NOMO-1 treated with dmso at 0.1 percent for 144 hours (cell line): ENCODE results near the gene DGKQ.
A peak's percentile ranks its signal among the peaks of the same experiment; 100 is the strongest.
"Not testable (repeated sequence)": the region's sequence is repeated elsewhere in the genome, so short reads cannot be mapped to it uniquely, and the experiment has no call there.

Experiments used
- DNase-seq: peaks from one replicate; lab custom pipeline; 2025; ENCODE audit not compliant: unreplicated experiment; lab: John Stamatoyannopoulos, UW

Gene DGKQ

DNA sequence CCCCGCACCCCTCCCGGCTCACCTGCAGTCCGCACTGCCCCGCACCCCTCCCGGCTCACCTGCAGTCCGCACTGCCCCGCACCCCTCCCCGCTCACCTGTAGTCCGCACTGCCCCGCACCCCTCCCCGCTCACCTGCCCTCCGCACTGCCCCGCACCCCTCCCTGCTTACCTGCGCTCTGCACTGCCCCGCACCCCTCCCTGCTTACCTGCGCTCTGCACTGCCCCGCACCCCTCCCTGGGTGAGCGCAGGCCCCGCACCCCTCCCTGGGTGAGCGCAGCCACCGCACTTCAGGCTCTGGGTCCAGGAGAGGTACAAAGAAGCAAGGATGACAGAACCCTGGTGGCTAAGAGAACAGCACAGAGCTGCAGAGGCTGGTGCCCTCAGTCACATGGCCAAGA, 45.8 kb downstream of the DGKQ start:
- DNase-seq: not testable (repeated sequence)

GRCh38 chr4:926538-926937, 46.8 kb downstream of the DGKQ start:
- DNase-seq: no peak

GRCh38 chr4:925771-926500, 47.4 kb downstream of the DGKQ start:
- DNase-seq: no peak

DNA sequence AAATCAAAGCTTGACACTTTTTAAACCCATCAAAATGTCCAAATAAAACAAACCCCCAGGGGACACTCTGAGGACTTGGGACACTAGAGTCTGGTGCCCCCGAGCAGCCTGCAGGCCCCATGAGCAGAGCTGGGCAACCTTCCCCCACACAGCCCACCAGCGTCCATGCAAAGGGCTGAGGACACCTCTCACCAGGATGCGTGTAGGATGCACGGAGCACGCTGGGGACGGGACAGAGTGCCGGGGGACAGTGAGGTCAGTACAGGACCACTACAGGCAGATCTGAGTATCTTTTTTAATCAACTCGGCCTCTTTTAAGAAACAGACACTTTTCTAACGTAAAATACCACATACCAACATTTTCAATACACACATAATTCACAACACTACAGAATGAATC, 48.2 kb downstream of the DGKQ start:
- DNase-seq: no peak

- no peak for DNase-seq
These were observed 49.0 kb downstream of the DGKQ start for GRCh38 chr4:924107-925096.

- no peak for DNase-seq
These were observed 51.5 kb downstream of the DGKQ start for GRCh38 chr4:921830-922331.

GRCh38 chr4:919004-919680, 54.2 kb downstream of the DGKQ start:
- not testable (repeated sequence) for DNase-seq

- not testable (repeated sequence) for DNase-seq
These were observed 54.8 kb downstream of the DGKQ start for GRCh38 chr4:918591-918990.

- DNase-seq: no peak
These were observed 55.4 kb downstream of the DGKQ start for GRCh38 chr4:917992-918391.

DNA sequence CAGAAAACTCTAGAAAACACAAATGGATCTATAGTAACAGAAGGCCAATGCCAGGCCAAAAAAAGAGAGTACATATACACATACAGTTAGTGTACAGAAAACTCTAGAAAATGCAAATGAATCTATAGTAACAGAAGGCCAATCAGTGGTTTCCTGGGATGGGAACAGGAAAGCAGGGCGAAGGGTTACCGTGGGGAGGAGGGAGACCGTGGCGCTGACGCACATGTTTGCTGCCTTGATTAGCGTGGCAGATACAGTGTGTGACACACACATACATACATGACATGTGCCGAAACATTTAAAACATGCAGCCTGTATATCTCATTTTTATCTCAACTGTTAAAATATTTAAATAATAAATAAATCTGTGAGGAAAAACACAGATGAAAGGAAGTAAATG, 55.9 kb downstream of the DGKQ start:
- no peak for DNase-seq

DNA sequence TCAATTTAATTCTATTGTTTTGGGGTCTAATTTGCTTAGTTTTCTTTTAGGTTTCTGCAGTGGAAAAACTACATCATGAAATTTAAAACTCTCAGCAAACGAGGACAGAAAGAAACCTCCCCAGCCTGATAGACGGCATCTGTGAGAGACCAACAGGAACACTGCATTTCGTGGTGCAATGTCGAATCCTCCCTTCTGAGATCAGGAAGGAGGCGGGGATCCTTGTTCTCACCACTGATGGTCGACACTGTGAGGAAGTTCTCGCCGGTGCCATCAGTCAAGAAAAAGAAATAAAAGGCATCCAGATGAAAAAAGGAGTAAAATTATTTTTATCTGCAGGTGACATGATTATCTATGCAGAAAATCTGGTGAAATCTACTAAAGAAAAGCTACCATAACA, 57.8 kb downstream of the DGKQ start:
- peak; percentile 26 for DNase-seq

- DNase-seq: peak; percentile 20
These were observed 58.3 kb downstream of the DGKQ start for GRCh38 chr4:915041-915474.

- DNase-seq: no peak
These were observed 58.8 kb downstream of the DGKQ start for GRCh38 chr4:914531-914930.

DNA sequence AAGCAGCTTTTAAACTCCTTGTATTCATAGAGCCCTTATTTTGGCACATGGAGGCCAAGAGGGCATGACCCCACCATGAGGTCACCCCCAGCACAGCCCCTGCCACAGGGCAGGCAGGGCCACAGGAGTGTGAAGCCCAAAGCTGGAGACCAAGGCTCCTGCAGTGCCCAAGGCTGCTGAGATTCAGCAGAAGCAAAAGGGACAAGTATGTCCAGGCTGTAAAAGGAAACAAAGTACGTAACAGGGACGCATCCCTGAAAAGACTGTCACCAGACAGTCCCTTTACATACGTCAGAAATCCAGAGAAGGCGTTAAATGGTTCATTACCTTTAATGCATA, 60.1 kb downstream of the DGKQ start:
- no peak for DNase-seq

GRCh38 chr4:912548-913279, 60.7 kb downstream of the DGKQ start:
- no peak for DNase-seq

DNA sequence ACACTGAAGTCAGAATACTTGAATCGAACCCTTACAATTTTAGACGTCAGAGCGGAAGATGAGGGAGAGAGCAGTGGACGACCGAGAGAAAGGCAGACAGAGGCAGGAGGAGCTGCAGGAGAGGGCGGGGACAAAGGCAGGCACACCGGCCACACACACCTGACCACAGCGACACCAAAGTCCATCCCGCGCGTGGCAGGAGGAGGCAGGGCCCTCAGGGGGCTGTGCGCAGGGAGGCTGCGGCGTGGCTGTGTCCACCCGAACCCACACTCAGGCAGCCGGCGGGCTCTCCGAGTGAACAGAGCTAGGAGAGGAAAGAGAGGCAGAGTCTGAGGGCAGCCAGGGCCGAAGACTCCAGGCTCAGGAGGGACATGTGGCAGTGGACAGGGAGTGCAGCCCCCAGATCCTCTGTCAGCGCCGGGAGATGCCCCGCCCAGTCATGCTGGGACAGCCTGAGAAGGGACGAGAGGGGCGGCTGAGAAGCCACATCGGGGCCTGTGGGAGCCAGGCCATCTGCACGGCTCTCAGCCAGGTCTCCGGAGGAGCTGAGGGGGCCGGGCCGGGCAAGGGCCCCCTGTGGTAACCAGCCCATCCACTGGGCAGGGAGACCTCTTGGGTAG, 61.4 kb downstream of the DGKQ start:
- DNase-seq: no peak

DNA sequence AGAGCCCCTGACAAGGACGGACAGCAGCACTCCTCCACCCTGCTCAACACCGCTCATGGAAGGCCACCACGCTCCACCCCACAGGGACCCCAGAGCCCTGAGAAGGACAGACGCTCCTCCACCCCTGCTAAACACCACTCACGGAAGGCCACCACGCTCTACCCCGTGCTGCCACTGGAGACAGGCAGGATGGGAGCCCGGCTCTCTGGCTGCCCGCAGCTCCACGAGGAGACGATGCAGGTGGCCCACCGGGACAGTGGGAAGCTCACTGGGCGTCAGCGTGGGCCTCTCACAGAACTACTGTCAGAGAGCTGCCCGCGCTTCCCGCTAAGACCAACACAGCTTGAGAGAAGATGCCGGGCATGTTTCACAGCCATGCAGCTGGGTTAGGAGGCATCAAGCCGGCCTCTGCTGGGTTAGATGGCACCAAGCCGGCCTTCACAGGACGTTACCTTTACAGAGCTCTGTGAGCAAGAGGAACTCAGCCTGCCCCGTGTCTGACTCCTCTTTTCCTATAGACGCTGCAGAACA, 62.1 kb downstream of the DGKQ start:
- no peak for DNase-seq

DNA sequence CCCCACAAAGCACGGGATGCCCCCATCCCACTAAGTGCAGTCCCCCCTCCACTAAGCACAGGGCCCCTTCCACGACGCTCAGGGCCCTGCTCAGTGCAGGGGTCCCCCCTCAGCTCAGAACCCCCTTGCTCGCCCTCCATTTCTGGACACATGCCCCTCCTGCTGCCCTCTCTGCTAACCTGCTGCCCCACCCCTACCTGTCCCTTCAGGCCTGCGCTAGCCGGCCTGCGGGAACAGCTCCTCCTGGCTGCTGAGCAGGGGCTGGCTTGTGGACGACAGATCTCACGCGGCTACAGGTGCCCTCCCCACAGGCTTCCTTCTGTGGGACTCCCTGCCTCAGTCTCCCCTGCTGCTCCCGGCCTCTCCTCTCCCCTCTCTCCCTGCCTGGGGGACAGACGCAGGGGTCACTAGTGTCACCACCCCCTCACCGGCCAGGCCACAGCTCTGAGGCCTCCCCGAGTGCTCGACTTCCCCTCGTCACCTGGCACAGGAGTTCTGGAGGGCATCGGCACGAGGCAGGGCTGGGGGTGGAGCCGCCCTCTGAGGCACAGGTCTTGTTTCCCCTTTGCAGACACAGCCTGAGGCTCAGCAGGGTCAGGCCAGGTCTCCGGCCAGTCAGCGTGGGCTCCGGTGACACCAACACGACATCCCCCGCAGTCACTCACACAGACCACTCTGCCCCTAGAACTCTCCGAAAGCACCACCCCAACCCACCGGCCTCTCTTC, 62.8 kb downstream of the DGKQ start:
- DNase-seq: no peak

DNA sequence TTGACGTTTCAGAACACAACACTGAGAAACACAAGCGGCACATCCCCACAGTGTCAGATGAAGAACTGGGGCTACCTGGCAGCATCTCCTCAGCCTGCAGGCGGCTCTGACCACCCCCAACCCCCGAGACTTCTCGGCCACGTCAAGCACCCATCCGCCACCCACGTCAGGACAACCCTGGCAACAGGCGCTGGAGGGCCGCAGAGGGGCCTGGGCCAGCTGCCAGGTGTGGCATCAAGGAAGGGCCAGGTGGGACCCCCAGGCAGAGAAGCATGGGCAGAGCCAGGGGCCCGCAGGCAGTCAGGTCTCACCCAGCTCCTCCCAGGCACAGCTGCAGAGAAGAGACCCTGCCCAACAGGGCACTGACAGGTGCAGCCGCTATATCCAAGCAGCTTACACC, 63.5 kb downstream of the DGKQ start:
- no peak for DNase-seq
